LHCN-M2 (cell line): ENCODE data around the gene MRGPRG. TPM values are rescaled to one million over a fixed set of nuclear protein-coding genes. Genes with fewer than 3 reads are reported as not detected.
"Not testable (repeated sequence)": the region's sequence is repeated elsewhere in the genome, so short reads cannot be mapped to it uniquely, and the experiment has no call there.

Source experiments
- DNase-seq: peaks from one replicate; pipeline ENCODE4 v3.0.0-alpha.2; 2012; ENCODE audit warnings: low read depth
- total RNA-seq: library from RNA; depleted of rRNA; stranded (reverse); fragments of >200 nt; gene quantifications from 2 replicates; pipeline ENCODE4 v1.2.3, GENCODE V29; 2014; rRNA removed

The MRGPRG gene
- total RNA-seq, 1 experiment from 2014 or later: not detected

GRCh38 chr11:3176487-3176886 lies 42.1 kb downstream of the MRGPRG start:
- DNase-seq: no peak

GRCh38 chr11:3175194-3175593 lies 43.4 kb downstream of the MRGPRG start:
- no peak for DNase-seq

- no peak for DNase-seq
Observed at GRCh38 chr11:3174387-3174786, 44.2 kb downstream of the MRGPRG start.

- no peak for DNase-seq
Observed at GRCh38 chr11:3173795-3174194, 44.8 kb downstream of the MRGPRG start.

GRCh38 chr11:3171931-3172560 lies 46.6 kb downstream of the MRGPRG start:
- DNase-seq: no peak

GRCh38 chr11:3170756-3171650 lies 47.6 kb downstream of the MRGPRG start:
- no peak for DNase-seq

- no peak for DNase-seq
Observed at GRCh38 chr11:3170044-3170755, 48.4 kb downstream of the MRGPRG start.

GRCh38 chr11:3169255-3170043 lies 49.2 kb downstream of the MRGPRG start:
- DNase-seq: peak; percentile 85

GRCh38 chr11:3168742-3169254 lies 49.8 kb downstream of the MRGPRG start:
- not testable (repeated sequence) for DNase-seq

Other genes starting within 250 kb of the MRGPRG start
- gene NAP1L4, start 226.5 kb downstream of the MRGPRG start, total RNA-seq: 120 and 140 TPM in 2 replicates
- 41.3 and 53.3 TPM in 2 replicates for gene CARS1, start 161.4 kb downstream of the MRGPRG start, total RNA-seq
- 24.0 and 25.0 TPM in 2 replicates for gene OSBPL5, start 53.5 kb downstream of the MRGPRG start, total RNA-seq
- gene MRGPRE, start 13.6 kb upstream of the MRGPRG start, total RNA-seq: not detected in 2 replicates
- 29.2 and 33.3 TPM in 2 replicates for gene ZNF195, start 160.3 kb upstream of the MRGPRG start, total RNA-seq